G401.6 (cell line): ENCODE measurements around the gene TNIK.

Experiments used
- FAIRE-seq: peaks from 2 replicates; lab custom pipeline; 2012; peaks lifted over from hg19 to GRCh38; lab: Jason Lieb, UNC

The TNIK gene

DNA sequence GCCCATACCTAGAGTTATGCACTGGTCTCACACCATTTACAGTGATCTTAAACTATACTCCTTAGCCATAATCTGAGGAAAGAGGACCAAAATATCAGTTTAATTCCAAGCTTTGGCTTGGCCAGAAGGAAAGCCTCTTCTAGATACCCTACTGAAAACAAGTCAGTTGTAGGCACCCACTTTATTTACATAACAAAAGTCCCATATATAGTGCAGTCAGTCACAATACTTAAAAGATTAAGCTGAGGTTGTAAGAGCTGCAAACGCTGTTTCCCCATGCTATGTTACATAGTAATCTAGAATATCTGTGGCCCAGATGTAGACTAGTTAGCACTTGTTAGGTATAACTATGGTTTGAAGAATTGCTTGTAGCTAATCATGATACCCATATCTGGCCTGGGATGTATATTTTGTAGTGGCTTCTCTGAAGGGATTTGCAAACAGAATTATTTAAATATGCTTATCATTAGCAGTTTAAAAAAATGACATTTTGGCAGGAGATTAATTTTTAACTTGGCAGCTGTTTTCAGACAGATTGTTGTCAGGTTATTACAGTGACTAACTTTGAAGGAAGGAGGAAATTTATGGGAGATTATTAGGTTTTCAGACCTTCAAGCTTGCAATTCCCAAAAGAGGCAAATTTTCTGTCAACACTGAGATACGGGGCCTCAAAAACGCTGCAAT lies 273.2 kb downstream of the TNIK start:
- FAIRE-seq: no peak

DNA sequence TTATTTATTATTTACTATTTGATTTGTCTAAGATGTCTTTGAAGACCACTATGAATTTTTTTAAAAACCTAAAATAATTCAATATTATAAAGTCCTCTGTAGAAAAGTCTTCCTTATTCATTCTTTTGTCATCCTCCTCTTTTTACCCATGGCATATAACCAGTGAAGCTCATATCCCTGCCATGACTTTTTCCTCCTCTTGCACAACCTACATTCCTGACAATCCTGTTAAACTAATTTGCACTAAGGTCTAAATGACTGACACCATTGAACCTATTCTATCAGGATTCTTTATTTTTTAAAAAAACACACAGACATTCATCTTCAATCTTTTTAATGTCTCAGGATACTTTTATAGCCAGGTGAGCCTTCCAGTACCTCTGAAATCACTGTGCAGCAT lies 273.8 kb downstream of the TNIK start:
- no peak for FAIRE-seq

DNA sequence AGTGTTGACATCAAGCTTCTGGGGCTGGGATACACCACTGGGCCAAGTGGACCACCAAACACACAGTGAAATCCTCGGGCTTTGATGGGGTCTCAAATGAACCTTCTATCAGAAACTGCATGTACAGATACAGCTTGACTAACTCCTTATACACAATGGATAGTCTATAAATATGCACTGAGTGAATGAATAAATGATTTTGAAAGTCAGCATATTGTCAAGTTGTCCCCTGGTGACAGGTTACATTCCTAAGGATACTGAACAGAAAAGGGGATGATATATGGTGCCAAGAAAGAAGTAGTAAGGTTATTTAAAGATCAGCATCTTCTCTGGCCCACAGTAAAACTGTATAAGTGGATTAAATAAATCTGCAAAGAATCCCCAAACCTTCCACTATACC lies 274.2 kb downstream of the TNIK start:
- no peak for FAIRE-seq

DNA sequence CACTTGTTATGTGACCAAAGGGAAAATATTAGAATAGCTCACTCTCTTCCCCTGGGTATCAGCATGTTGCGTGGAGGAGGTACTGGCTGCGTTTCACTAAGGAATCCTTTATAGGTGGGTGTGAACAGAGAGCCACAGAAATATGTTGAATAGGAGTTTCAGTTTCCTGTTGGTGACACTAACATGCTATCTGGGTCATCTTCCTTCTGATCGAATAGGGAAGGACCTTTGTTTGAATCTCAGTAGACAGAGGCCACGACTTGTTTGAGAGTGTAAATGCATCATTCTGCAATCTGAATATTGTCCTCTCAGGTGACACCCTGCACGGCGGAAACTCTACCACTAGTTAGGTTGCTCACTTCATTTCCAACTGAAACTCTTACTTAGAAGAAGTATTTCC lies 275.8 kb downstream of the TNIK start:
- no peak for FAIRE-seq

DNA sequence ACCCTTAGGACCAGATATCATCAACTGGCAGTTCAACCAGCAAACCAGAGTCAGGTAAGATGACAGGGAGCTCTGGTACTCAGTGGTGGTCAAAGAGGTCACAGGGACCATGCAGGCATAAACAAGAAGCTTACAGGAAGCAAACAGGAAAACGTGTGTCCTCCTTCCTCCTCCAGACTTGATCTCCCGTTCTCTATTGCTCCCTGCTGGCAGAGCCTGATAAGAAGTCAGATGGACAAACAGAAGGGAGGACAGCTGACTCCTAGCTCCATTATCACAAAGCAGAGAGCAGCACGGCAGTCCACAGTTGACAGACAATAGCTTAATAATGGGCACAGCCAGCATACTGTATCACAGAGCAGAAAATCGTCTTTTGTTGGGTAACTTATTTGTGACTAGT lies 277.2 kb downstream of the TNIK start:
- no peak for FAIRE-seq

DNA sequence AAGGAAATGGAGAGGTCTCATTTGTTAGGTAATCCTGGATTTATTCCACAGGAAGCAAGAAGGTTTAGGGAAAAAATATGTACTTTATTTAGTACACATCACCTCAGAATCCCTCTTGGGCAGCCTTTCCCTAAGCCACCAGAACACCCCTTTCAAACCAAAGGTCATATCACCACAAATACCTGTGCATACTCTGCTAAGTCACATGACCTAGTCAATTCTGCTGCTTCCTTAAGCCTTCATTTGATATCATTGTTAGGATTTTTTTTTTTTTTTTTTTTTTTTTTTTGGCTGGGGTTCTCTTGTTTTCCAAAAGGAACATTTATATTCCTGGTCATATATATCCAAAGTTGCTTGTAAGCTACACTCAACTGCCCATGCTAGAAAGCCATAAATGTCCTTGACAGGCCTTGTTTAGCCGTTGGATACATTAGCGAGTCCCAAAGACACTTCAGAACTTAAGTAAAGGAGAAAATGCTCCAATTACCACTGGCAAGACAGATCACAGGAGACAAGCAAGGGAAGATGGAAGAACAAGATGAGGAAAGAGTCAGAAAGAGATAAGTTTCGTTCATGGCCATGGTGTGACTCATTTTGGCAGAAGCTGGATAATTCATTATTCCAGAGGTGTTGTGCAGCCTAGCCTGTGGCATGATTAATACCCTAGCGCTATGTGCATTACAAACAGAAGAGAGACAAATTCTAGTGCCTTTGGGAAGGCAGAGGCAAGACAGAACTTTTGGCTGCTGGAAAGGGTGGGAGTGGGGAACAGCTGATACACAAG lies 278.1 kb downstream of the TNIK start:
- no peak for FAIRE-seq

DNA sequence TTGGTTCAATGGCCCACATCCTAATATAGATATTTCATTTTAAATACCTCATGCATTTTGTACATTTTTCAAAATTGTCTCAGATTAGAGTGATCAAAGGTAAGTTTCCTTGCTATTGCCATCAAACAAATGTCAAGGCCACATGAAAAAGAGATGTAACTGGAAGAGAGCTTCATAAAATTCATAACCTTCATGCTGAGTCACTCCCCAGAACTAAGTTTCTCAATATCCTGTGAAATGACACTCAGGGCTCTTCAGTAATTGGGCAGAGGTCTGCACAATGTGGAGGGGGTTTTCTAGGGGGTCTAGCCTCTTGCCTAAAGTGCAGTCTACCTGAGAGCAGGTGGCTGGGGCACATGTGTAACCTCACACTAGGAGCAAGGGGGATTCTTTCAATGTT lies 281.5 kb downstream of the TNIK start:
- FAIRE-seq: no peak

DNA sequence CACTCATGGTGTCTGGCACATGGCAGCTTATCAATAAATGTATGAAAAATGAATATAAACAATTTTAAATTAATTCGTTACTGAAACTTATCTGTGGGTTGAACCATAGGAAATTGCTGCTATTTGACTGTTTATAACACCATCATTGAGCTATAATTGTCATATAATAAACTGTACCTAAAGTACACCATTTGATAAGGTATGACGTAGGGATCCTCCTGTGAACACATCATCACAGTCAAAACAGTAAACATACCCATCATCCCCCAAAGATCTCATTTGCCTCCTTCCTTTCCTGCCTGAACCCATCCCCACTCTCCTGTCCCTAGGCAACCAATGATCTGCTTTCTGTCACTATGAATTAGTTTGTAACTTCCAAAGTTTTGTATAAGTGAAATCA lies 282.7 kb downstream of the TNIK start:
- FAIRE-seq: no peak

DNA sequence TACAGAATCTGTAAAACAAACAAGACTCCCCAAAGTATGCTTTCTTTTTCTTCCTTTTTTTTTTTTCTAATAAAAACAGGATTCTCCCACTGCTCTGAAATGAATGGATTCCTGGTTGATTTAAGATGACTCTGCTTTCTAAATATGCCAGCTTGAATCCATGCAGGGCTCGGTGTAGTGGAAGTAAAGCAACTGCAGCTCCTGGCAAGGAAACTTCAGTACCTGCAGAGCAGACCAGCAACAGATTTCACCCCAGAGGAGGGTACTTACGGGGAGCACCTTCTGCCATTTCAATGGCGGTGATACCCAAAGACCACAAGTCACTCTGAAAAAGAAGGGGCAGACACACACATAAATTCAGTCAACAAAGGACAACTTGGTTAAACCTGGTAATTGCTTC lies 283.1 kb downstream of the TNIK start:
- no peak for FAIRE-seq

DNA sequence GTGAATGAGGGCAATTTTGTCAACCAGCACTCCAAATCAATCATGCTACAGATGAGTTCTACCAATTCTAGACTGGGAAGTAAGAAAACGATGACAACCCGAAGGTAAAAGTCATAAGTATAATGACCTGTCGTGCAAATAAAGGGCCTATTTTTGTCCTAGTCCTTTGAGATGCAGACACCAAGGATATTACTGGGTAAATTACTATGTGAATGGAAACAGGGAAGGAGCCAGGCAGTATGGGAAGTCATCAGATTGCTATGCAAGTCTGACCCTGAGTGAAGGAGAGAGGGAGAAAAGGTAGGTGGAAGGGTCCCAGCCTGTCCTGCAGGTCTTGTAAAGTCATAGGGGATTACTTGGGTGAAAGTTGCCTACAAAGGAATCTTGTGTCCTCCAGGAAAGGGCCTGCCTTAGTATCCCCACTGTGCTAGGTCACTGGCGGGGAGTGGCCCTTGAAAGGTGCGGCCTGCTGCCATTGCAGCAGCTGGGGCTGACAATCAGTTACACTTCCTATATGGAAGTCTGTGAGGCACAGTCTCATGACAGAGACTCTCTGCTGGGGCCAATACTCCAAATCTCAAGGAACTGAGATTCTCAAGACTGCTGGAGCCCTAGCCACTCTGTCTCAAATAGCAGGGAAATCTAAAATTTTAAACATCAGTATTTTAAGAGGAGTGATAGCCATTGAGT lies 283.8 kb downstream of the TNIK start:
- no peak for FAIRE-seq

DNA sequence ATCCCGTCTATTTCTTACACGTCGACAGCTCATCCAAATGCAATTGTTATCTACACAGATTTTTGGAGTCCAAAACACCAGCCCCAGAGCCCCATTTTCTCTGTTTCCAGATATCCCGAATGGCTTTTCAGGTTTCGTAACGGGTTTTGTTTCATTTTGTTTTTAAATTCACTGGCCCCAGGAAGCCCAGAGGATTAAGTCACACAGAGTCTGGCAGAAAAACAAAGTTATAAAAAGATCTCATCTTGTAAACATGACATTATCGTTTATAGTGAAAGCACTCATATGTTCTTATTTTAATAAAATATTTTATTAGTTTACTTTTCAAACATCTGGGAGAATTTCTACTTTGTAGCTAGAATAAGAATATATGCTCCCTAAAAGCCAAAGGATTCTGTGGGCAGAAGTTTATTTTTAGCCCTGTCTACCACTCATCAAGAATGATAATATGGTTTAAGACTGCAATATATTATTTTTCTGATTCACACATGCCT lies 284.4 kb downstream of the TNIK start:
- FAIRE-seq: no peak

DNA sequence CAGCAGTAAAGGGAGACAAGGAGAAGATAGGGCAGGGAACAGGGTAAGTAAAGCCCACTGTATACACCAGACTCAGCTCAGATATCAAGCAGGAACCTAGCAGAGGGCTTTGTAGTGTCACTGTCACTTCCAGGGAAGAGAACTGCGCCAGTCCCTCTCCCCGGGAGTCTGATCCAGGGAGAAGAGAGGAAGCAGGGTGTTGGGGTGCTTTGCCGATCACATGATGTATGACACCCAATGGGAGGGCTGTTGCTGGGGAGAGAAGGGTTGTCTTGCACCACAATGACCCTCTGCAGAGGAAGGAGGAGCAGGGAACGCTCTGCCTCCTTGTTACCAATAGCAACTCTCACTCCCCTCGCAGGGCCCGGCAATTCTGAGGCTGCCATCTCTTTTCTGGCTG lies 286.5 kb downstream of the TNIK start:
- FAIRE-seq: no peak

DNA sequence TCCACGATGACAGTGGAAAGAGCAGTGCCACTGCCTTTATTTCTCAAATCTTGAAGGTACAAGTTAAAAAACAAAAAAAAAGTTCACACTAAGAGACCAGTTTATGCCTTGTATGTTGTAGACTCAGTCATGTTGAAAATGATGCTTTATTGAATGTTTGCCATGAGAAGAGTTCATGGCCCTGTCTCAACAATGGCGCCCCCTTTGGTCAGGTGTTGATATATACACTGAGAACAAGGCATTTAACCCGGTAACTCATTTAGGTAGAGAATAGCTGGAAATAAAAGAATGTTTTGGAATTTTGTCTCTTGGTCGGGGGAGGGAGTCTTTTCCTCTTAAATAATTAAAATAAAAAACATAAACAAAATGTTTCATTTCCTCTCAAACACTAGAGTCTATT lies 288.1 kb downstream of the TNIK start:
- FAIRE-seq: no peak

DNA sequence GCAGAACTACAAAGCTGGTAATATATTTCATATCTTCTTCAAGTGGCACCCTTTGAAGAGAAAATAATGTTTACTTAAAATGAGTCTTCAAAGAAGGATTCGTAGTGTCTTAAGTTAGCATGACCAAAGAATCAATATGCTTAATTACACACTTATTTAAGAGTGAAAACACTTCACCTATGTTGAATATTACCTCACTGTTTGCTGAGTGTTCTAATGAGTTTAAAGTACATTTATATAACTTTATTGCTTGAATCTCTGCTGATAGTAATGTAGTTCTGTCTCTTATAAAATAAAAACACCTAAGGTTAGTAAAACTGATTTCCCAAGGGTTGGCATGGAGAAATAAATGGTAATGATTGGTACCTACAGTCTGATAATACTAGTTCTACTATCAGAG lies 290.3 kb downstream of the TNIK start:
- no peak for FAIRE-seq

DNA sequence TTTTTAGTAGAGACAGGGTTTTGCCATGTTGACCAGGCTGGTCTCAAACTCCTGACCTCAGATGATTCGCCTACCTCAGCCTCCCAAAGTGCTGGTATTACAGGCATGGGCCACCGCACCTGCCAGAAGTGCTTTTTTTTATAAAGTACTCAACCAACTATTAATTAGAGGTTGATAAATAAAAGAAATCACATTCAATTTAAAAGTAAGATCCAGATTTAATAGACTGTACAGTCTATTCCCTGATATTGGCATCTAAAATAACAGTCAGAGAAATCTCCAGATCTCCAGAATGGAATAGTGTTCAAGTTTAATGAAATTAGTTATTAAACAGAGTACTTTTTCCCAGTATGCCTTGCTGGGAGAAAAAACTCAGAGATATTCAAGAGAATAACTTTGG lies 290.8 kb downstream of the TNIK start:
- FAIRE-seq: no peak

DNA sequence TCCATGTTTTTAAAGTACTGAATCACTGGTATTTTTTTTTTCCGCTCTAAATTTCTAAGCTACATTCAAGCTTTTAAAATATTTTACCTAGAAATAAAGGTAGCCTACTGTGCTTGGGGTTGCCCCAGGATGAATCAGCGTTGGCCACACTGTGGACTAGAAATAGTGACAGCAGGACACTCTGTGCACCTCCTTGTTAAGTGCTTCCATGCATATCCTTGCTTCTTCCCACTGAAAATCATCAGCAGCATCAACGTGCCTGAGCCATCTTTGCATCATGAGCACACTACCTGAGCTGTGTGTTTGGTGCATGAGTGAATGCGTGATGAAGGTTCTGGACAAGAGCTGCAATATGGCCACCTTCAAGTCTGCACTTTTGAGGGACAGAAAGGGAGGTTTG lies 291.7 kb downstream of the TNIK start:
- FAIRE-seq: no peak

DNA sequence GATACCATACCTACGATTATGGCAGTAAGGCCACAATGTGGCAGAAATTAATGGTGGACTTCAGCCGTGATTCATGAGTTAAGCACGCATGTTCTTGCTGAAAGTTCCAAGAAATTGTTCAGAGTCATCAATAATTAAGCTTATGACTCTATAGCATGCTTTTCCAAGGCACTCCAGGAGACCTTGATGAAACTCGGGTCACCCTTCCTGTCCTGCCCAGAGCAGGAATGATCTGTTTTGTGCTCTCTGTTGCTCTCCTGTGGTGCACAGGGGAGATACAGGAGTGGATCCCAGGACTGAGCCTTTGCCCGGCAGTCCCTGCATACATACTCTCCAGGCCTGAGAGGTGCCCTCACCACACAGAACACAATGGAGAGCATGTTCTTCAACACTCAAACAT lies 292.1 kb downstream of the TNIK start:
- FAIRE-seq: no peak

DNA sequence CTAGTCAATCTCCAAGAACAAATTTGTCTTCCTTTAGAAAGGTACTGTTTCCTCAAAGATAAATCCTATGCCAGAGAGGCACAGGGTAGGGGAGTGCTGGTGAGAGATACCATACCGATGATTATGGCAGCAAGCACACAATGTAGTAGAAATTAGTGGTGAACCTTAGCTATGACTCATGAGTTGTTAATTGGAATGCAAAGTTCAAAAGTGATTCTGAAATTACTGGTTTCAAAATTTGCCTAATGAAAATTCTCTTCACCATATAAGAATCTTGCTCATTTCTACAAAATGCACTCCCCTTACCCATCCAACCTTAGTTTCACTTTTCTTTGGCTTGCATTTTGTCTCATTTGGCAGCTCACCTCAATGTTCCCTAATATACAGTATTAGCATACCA lies 294.2 kb downstream of the TNIK start:
- FAIRE-seq: no peak

DNA sequence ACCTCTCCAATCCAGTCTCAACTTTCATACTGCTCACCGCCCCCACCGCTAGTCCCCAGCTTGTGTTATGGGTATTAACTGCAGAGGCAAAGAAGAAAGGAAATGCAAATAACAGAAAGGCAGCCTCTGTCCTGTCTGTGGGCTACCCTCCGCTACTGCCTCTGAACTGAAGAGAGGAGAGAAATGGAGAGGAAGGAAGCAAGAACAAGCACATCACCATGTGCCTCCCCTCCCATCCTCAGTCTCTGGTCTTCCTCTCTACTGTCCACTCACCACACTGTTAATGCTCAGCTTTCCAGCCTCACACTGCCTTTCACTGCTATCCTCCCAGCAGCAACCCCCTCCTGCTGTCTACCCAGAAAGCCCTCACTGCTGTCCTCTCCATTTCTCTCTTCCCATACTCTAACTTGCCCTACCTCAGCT lies 294.7 kb downstream of the TNIK start:
- FAIRE-seq: no peak

DNA sequence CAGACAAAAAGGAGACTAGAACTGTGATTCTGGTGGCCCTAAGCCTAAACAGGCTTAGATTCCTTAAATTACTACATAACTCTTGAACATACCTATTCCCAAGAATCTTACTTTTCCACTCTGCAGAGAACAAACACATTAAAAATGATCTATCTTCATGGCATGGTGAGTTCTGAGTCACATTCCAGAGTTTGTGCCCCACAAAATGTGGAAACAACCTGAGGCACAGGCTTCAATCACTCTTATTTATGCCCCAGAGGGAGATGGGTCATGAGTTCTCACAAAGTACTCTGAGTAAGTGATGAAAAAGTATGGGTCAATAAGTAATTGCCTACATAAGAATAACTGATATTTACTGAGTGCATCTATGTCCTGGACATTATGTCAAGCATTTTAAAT lies 296.1 kb downstream of the TNIK start:
- no peak for FAIRE-seq

DNA sequence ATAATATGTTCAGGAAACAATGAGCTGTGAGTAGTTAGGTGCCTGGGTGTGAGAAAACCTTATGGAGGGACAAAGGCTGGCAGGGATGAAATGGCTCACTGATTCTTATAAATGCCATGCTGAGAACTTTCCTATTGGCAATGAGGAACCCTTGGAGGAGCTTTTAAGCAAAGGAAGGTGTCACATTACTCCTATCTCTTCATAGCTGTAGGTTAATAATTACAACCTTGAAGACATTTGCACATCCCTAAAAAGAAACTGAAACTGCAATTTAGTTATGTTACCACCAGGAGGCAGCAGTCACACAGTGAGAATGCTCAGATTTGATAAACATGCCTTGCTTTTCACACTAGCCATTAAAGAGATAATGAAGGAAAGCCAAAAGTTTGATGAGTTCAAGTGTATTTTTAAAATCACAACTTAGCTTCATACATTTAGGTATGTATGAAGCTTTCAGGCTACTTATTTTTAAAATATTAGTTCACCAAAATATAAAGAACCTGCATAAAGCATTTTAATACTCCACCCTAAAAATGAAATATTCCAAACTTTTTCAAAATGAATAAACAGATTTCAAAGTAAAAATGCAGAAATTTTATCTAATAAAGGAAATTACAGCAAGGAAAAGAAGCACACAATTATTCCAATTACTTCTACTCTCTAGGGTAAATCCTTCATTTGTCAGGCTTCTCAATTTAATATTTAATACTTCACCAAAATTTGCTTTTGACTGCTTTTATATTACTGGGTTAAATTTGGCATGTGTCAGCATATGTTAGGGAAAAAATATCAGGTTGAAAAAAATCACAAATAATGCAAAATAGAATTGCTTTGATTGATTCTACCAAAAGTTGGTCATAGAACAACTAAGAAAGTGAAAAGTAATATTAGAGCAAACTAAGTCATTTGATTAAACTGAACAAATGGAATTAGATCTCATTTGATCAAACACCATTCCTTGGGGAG lies 296.8 kb downstream of the TNIK start:
- no peak for FAIRE-seq

DNA sequence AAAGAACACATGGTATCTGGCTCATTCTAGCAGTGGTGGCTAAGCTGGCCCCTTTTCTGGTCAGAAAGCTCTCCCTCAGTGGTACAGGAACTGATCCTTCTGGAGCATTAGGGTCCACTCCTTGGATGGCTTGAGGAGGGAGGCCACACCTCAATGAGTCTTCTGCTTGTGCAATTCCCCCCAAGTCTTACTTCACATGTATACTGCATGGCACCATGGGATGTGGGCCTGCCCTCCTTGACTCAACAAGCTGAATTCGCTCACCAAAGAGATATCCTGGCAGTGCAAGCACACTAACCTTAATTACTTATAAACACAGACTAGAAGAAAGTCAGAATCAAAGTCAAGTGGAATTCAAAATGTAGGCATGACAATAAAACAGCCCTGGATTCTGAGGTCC lies 299.9 kb downstream of the TNIK start:
- FAIRE-seq: no peak
